ENCODE data around the gene SEMA4C.

GRCh38 chr2:96839875-96840850 is 29.7 kb downstream of the SEMA4C start:
- no peak for TF ChIP-seq POLR2AphosphoS5 (IDR thresholded peaks at IDR 0.05; ENCODE audit: low read depth, low read length)
- no peak for TF ChIP-seq POLR2A (IDR thresholded peaks at IDR 0.05; ENCODE audit: low read depth, low read length)
